A673 (cell line): ENCODE results near the gene ASB10. TPM values are rescaled to one million over a fixed set of nuclear protein-coding genes. Genes with fewer than 3 reads are reported as not detected.

Experiments used
- BruUV-seq: library from RNA; stranded (reverse); fragments of 400-500 nt; replicated peaks from 2 replicates; lab custom pipeline; 2021; lab: Mats Ljungman, UMichigan
- CTCF ChIA-PET: fragments of 300-600 bp; sonication (Branson Sonifier 250); formaldehyde crosslinking; loops from one replicate; lab custom pipeline; 2022; ENCODE audit warnings: antibody characterized with exemption; lab: Charles Lee
- POLR2A ChIA-PET: fragments of 300-600 bp; sonication (Branson Sonifier 250); formaldehyde crosslinking; loops from one replicate; lab custom pipeline; 2022; ENCODE audit warnings: antibody characterized with exemption; ENCODE audit not compliant: low non-redundant PET; lab: Charles Lee
- DNase-seq: peaks from one replicate; pipeline ENCODE4 v3.0.0-alpha.2; 2015; ENCODE audit warnings: low spot score
- H3K27ac ChIP-seq: fragments of 200-600 bp; sonication (generic); 2 replicates; pipeline ENCODE4 v1.5.1; 2016; ENCODE audit warnings: mixed run types, low read depth, mild to moderate bottlenecking, mixed read lengths, antibody characterized with exemption, low read length; ENCODE audit not compliant: poor library complexity, severe bottlenecking
- H3K27me3 ChIP-seq: fragments of 200-600 bp; sonication (generic); replicated peaks from 2 replicates; pipeline ENCODE4 v1.6.1; 2017; ENCODE audit warnings: mixed run types, low read depth, mild to moderate bottlenecking, mixed read lengths, antibody characterized with exemption, low read length; ENCODE audit not compliant: insufficient read depth, poor library complexity
- H3K36me3 ChIP-seq: fragments of 200-600 bp; sonication (generic); 2 replicates; pipeline ENCODE4 v1.6.1; 2016; ENCODE audit warnings: mixed run types, mild to moderate bottlenecking, mixed read lengths, antibody characterized with exemption, low read length; ENCODE audit not compliant: insufficient read depth, poor library complexity, severe bottlenecking
- H3K4me1 ChIP-seq: fragments of 200-600 bp; sonication (generic); 2 replicates; pipeline ENCODE4 v1.6.1; 2017; ENCODE audit warnings: mixed run types, mild to moderate bottlenecking, mixed read lengths, antibody characterized with exemption, low read length; ENCODE audit not compliant: insufficient read depth, poor library complexity, severe bottlenecking
- H3K4me3 ChIP-seq: fragments of 200-600 bp; sonication (generic); 2 replicates; pipeline ENCODE4 v1.5.1; 2016; ENCODE audit warnings: low read depth, mixed run types, mild to moderate bottlenecking, mixed read lengths, low read length; ENCODE audit not compliant: poor library complexity, severe bottlenecking
- H3K9me3 ChIP-seq: fragments of 200-600 bp; sonication (generic); 2 replicates; pipeline ENCODE4 v1.6.1; 2016; ENCODE audit warnings: mixed run types, low read depth, mild to moderate bottlenecking, mixed read lengths, antibody characterized with exemption, low read length; ENCODE audit not compliant: poor library complexity, severe bottlenecking
- EZH2 ChIP-seq: fragments of 200-600 bp; sonication (generic); IDR thresholded peaks from 2 replicates; pipeline ENCODE4 v1.6.1; 2017; ENCODE audit warnings: borderline replicate concordance, low read depth, mild to moderate bottlenecking, mixed read lengths, antibody characterized with exemption, low read length; ENCODE audit not compliant: poor library complexity, severe bottlenecking
- intact Hi-C: fragments of 100-400 bp; cut with micrococcal nuclease; formaldehyde crosslinking; loops from one replicate; pipeline ENCODE4 v1.10.0; 2022; ENCODE audit not compliant: unreplicated experiment
- total RNA-seq: library from RNA; stranded (reverse); gene quantifications from 2 replicates; pipeline ENCODE4 v1.2.3, GENCODE V29; 2021
- TF ChIP-seq, protein P1 (sequence below): fragments of 300-800, 200-600 bp; sonication (generic); conservative IDR thresholded peaks from 2 replicates; pipeline ENCODE4 v1.5.1; 2017; ENCODE audit warnings: low read depth, mild to moderate bottlenecking, antibody characterized with exemption, low read length, moderate library complexity, mixed read lengths

Gene ASB10
- total RNA-seq, 1 experiment from 2014 or later = not detected

DNA sequence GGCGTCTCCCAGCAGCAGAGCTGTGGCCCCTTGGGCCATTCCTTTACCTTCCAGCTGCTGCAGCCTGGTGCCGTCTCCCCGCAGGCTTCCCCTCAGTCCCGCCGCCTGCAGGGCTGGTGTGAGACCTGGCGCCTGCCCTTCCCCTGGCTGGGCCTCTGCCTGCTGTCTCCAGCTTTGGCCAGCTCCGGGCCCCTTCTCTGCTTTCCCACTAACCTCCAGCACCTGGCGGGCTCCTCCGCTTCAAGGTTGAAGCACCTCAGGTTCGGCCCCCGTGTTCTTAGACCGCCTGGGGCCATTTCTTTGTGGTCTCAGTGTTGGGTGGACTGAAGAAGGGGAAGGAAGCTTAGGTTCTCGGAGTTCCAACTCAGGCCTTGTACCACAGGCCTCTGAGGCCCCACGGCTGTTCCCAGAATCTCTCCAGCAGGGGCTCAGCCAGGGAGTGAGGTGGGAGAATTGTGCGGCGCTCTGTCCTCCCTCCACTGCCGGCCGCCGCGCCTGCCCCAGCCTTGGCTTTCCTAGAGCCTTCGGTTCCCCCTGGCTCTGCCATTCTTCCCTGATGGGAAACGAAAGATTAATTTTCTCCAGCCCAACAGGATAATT is 49.9 kb downstream of the ASB10 start:
- TF ChIP-seq, protein P1, sequence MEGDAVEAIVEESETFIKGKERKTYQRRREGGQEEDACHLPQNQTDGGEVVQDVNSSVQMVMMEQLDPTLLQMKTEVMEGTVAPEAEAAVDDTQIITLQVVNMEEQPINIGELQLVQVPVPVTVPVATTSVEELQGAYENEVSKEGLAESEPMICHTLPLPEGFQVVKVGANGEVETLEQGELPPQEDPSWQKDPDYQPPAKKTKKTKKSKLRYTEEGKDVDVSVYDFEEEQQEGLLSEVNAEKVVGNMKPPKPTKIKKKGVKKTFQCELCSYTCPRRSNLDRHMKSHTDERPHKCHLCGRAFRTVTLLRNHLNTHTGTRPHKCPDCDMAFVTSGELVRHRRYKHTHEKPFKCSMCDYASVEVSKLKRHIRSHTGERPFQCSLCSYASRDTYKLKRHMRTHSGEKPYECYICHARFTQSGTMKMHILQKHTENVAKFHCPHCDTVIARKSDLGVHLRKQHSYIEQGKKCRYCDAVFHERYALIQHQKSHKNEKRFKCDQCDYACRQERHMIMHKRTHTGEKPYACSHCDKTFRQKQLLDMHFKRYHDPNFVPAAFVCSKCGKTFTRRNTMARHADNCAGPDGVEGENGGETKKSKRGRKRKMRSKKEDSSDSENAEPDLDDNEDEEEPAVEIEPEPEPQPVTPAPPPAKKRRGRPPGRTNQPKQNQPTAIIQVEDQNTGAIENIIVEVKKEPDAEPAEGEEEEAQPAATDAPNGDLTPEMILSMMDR = no peak
- no peak for TF ChIP-seq EZH2
- DNase-seq = no peak
- H3K4me1 ChIP-seq = no peaks in the 10 kb centered on the region
- no TSS peak for BruUV-seq
- POLR2A ChIA-PET = no interaction called here
- H3K27ac ChIP-seq = no peak overlapping the region
- intact Hi-C loops = no loop called here
- H3K36me3 ChIP-seq = peaks cover 18% of the 10 kb centered on the region
- CTCF ChIA-PET = no interaction called here
- no peak overlapping the region for H3K4me3 ChIP-seq
- H3K9me3 ChIP-seq = no peaks in the 10 kb centered on the region
- H3K27me3 ChIP-seq = no peaks in the 10 kb centered on the region

DNA sequence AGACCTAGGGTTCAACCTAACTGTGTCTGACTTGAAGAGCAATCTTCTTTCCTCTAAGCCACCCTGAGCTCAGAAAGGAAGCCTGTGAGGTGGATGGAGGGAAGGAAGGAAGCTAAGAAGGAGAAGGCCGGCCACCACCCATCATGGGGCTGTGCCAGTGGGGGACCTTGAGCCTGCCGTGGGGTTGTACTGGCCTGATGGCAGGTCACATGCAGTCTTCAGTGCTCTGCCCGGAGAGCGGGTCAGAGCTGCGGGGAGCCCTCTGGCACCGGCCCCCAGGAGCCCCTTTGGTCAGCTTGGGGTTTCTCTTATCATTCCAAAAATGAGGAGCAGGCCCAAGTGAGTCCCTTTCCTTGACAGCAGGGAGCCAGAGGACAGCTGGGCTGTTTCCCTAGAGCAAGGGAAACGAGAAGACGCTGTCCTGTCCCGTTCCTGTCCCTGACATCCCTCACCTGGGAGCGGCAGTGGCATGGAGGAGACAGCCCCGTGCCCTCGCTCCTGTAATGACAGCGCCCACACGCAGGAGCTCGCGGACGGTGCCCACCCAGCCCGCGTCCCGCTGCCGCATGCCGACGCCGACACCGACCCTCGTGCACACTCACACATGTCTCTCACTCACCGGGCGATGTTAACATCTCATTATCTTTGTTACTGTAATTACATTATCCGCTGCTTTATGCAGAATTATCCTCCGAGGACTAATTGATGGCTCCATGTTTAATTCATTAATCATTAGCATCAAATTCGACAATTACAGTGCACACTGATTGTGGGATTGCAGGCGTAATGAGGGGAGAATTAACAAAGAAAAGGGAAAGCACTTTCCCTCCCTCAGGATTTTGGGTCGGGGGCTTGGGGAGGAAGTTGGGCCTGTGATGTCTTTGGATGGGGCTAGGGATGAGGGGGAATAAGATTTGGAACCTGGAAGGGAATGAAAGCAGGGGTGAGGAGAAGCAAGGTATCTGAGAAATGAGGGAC is 50.9 kb downstream of the ASB10 start:
- BruUV-seq = no TSS peak
- Histone ChIP-seq H3K9me3 (no peaks in the 10 kb centered on the region), H3K27me3 (no peaks in the 10 kb centered on the region), H3K27ac (no peak overlapping the region), H3K4me3 (no peak overlapping the region), H3K36me3 (peaks cover 12% of the 10 kb centered on the region), H3K4me1 (no peaks in the 10 kb centered on the region)
- intact Hi-C loops = no loop called here
- TF ChIP-seq, protein P1 = no peak
- no peak for TF ChIP-seq EZH2
- POLR2A ChIA-PET = no interaction called here
- CTCF ChIA-PET = no interaction called here
- DNase-seq = no peak

DNA sequence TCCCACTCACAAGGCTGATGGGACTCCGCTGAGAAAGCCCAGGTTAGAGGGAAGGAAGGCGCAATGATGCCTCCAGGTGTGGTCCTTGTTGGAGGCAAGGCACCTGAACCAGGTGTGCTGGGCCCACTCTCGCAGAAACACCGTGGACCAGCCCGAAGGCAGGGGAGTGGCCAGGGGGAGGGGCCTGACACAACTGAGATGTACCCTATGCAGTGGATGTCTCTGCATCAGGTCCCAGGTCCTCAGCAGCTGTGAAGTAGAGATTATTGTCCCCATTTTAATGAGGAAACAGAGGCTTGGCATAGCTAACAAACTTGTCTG is 51.6 kb downstream of the ASB10 start:
- no TSS peak for BruUV-seq
- H3K27ac ChIP-seq = no peak overlapping the region
- H3K36me3 ChIP-seq = peaks cover 18% of the 10 kb centered on the region
- H3K9me3 ChIP-seq = no peaks in the 10 kb centered on the region
- no peaks in the 10 kb centered on the region for H3K4me1 ChIP-seq
- H3K27me3 ChIP-seq = no peaks in the 10 kb centered on the region
- H3K4me3 ChIP-seq = no peak overlapping the region
- ChIA-PET CTCF (no interaction called here), POLR2A (no interaction called here)
- TF ChIP-seq, protein P1 = no peak
- TF ChIP-seq EZH2 = no peak
- intact Hi-C loops = no loop called here
- DNase-seq = no peak
